ENCODE results near the gene WWOX. TPM values are rescaled to one million over a fixed set of nuclear protein-coding genes. Genes with fewer than 3 reads are reported as not detected.

The WWOX gene
- total RNA-seq, 2 donors from 2014 or later = 30.0 to 35.4 TPM

- Histone ChIP-seq H3K27ac (ENCODE audit: low read depth, low read length) (no peak overlapping the region), H3K9me3 (ENCODE audit: control insufficient read depth, low read length) (no peaks in the 10 kb centered on the region), H3K4me3 (ENCODE audit: low read length) (no peak overlapping the region), H3K9ac (ENCODE audit: extremely low read depth, low read length, poor library complexity, severe bottlenecking) (no peak overlapping the region), H3K4me1 (ENCODE audit: control insufficient read depth, insufficient read depth, low read length) (no peaks in the 10 kb centered on the region), H3K36me3 (ENCODE audit: control insufficient read depth, insufficient read depth, low read length) (no peaks in the 10 kb centered on the region), H3K27me3 (ENCODE audit: control insufficient read depth, insufficient read depth, low read length, poor library complexity, severe bottlenecking) (no peaks in the 10 kb centered on the region)
- no peak overlapping the region for H3K27ac Mint-ChIP-seq
- no peak for DNase-seq
- peaks cover 14% of the 10 kb centered on the region for H3K4me1 Mint-ChIP-seq
- H3K27me3 Mint-ChIP-seq (ENCODE audit: insufficient read depth) = no peaks in the 10 kb centered on the region
- 95% methylated on average over 1 of the region's 2 CpGs; no CpG with 5 or more reads in 1 of the 2 experiments for WGBS, 2 experiments (ENCODE audit: insufficient coverage in 1 of 2, insufficient read length in 1 of 2)
- no peak for TF ChIP-seq CTCF (conservative IDR thresholded peaks at IDR 0.05)
- H3K36me3 Mint-ChIP-seq (ENCODE audit: low read depth) = no peaks in the 10 kb centered on the region
- H3K4me3 Mint-ChIP-seq = no peak overlapping the region
- no peaks in the 10 kb centered on the region for H3K9me3 Mint-ChIP-seq
Observed at GRCh38 chr16:78224342-78224741, 124.9 kb downstream of the WWOX start.

- Histone ChIP-seq H3K36me3 (ENCODE audit: control insufficient read depth, insufficient read depth, low read length) (no peaks in the 10 kb centered on the region), H3K4me1 (ENCODE audit: control insufficient read depth, insufficient read depth, low read length) (peaks cover under 1% of the 10 kb centered on the region), H3K27ac (ENCODE audit: low read depth, low read length) (no peak overlapping the region), H3K4me3 (ENCODE audit: low read length) (no peak overlapping the region), H3K9me3 (ENCODE audit: control insufficient read depth, low read length) (no peaks in the 10 kb centered on the region), H3K27me3 (ENCODE audit: control insufficient read depth, insufficient read depth, low read length, poor library complexity, severe bottlenecking) (no peaks in the 10 kb centered on the region), H3K9ac (ENCODE audit: extremely low read depth, low read length, poor library complexity, severe bottlenecking) (no peak overlapping the region)
- H3K36me3 Mint-ChIP-seq (ENCODE audit: low read depth) = no peaks in the 10 kb centered on the region
- no peaks in the 10 kb centered on the region for H3K27me3 Mint-ChIP-seq (ENCODE audit: insufficient read depth)
- 86 to 87% methylated on average over 2 to 3 of the region's 3 CpGs for WGBS, 2 experiments (ENCODE audit: insufficient coverage in 1 of 2, insufficient read length in 1 of 2)
- no peak for TF ChIP-seq CTCF (conservative IDR thresholded peaks at IDR 0.05)
- peaks cover 22% of the 10 kb centered on the region for H3K4me1 Mint-ChIP-seq
- DNase-seq = no peak
- no peaks in the 10 kb centered on the region for H3K9me3 Mint-ChIP-seq
- H3K4me3 Mint-ChIP-seq = no peak overlapping the region
- no peak overlapping the region for H3K27ac Mint-ChIP-seq
Observed at GRCh38 chr16:78225919-78226318, 126.5 kb downstream of the WWOX start.

GRCh38 chr16:78227855-78228254 lies 128.4 kb downstream of the WWOX start:
- no peak overlapping the region for H3K27ac Mint-ChIP-seq
- peaks cover 24% of the 10 kb centered on the region for H3K4me1 Mint-ChIP-seq
- no peaks in the 10 kb centered on the region for H3K9me3 Mint-ChIP-seq
- no peaks in the 10 kb centered on the region for H3K36me3 Mint-ChIP-seq (ENCODE audit: low read depth)
- H3K27me3 Mint-ChIP-seq (ENCODE audit: insufficient read depth) = no peaks in the 10 kb centered on the region
- 92 to 100% methylated on average over 2 to 3 of the region's 3 CpGs for WGBS, 2 experiments (ENCODE audit: insufficient coverage in 1 of 2, insufficient read length in 1 of 2)
- Histone ChIP-seq H3K27me3 (ENCODE audit: control insufficient read depth, insufficient read depth, low read length, poor library complexity, severe bottlenecking) (no peaks in the 10 kb centered on the region), H3K9me3 (ENCODE audit: control insufficient read depth, low read length) (no peaks in the 10 kb centered on the region), H3K9ac (ENCODE audit: extremely low read depth, low read length, poor library complexity, severe bottlenecking) (no peak overlapping the region), H3K36me3 (ENCODE audit: control insufficient read depth, insufficient read depth, low read length) (no peaks in the 10 kb centered on the region), H3K27ac (ENCODE audit: low read depth, low read length) (no peak overlapping the region), H3K4me3 (ENCODE audit: low read length) (no peak overlapping the region), H3K4me1 (ENCODE audit: control insufficient read depth, insufficient read depth, low read length) (peaks cover 5% of the 10 kb centered on the region)
- peak; percentile 66 for TF ChIP-seq CTCF (conservative IDR thresholded peaks at IDR 0.05)
- no peak overlapping the region for H3K4me3 Mint-ChIP-seq
- DNase-seq = peak; percentile 66

All from endodermal cell (in vitro differentiated cells).